SH-SY5Y (cell line): ENCODE data around the gene OXA1L.

ENCODE experiments used
- GATA2 ChIP-seq: IDR thresholded peaks from 2 replicates; pipeline ENCODE4 v1.6.1; 2011; ENCODE audit warnings: mild to moderate bottlenecking, low read depth, low read length
- GATA3 ChIP-seq: IDR thresholded peaks from 2 replicates; pipeline ENCODE4 v1.6.1; 2011; ENCODE audit warnings: low read depth, mild to moderate bottlenecking, low read length, moderate library complexity

GRCh38 chr14:22752422-22752821, 14.1 kb upstream of the OXA1L start:
- no peak for TF ChIP-seq GATA3
- TF ChIP-seq GATA2, result no peak
